PC-9 (cell line): ENCODE measurements around the gene BCL2L15. TPM values are rescaled to one million over a fixed set of nuclear protein-coding genes. Genes with fewer than 3 reads are reported as not detected.

ENCODE experiments used
- BruUV-seq: library from RNA; stranded (reverse); fragments of 400-500 nt; replicated peaks from 2 replicates; lab custom pipeline; 2021; lab: Mats Ljungman, UMichigan
- CTCF ChIA-PET: fragments of 300-600 bp; sonication (Branson Sonifier 250); formaldehyde crosslinking; loops from one replicate; lab custom pipeline; 2022; ENCODE audit warnings: antibody characterized with exemption; lab: Charles Lee
- POLR2A ChIA-PET: fragments of 300-600 bp; sonication (Branson Sonifier 250); formaldehyde crosslinking; loops from one replicate; lab custom pipeline; 2022; ENCODE audit warnings: antibody characterized with exemption; ENCODE audit not compliant: unreplicated experiment; lab: Charles Lee
- DNase-seq, 2 experiments: peaks; one replicate each; pipeline versions ENCODE4 v3.0.0 to v3.0.0-alpha.2; 2015 to 2022; ENCODE audit warnings: mixed read lengths in 1 of 2
- H2AFZ ChIP-seq: fragments of 200-600 bp; sonication (generic); 2 replicates; pipeline ENCODE4 v1.8.1; 2017; ENCODE audit warnings: antibody characterized with exemption
- H3F3A ChIP-seq: fragments of 200-600 bp; sonication (generic); 2 replicates; pipeline ENCODE4 v1.8.1; 2017; ENCODE audit warnings: antibody characterized with exemption, mild to moderate bottlenecking, low read depth; ENCODE audit not compliant: insufficient read depth
- H3K27ac ChIP-seq: fragments of 200-600 bp; sonication (generic); 2 replicates; pipeline ENCODE4 v1.6.1; 2016; ENCODE audit warnings: mixed run types
- H3K27me3 ChIP-seq: fragments of 200-600 bp; sonication (generic); 2 replicates; pipeline ENCODE4 v1.6.1; 2016; ENCODE audit warnings: low read depth, mixed run types; ENCODE audit not compliant: insufficient read depth
- H3K36me3 ChIP-seq: fragments of 200-600 bp; sonication (generic); 2 replicates; pipeline ENCODE4 v1.6.1; 2016; ENCODE audit warnings: low read depth, mixed run types
- H3K4me1 ChIP-seq: fragments of 200-600 bp; sonication (generic); replicated peaks from 2 replicates; pipeline ENCODE4 v1.6.1; 2016; ENCODE audit warnings: mixed run types; ENCODE audit not compliant: insufficient read depth
- H3K4me2 ChIP-seq: fragments of 200-600 bp; sonication (generic); 2 replicates; pipeline ENCODE4 v1.6.1; 2017; ENCODE audit warnings: mixed run types
- H3K4me3 ChIP-seq: fragments of 200-600 bp; sonication (generic); 2 replicates; pipeline ENCODE4 v1.6.1; 2016; ENCODE audit warnings: mixed run types
- H3K79me2 ChIP-seq: fragments of 200-600 bp; sonication (generic); 2 replicates; pipeline ENCODE4 v1.6.1; 2017; ENCODE audit warnings: low read depth, mixed run types
- H3K9me2 ChIP-seq: fragments of 200-600 bp; sonication (generic); 2 replicates; pipeline ENCODE4 v1.8.1; 2017; ENCODE audit warnings: mild to moderate bottlenecking; ENCODE audit not compliant: insufficient read depth
- H3K9me3 ChIP-seq: fragments of 200-600 bp; sonication (generic); 2 replicates; pipeline ENCODE4 v1.8.1; 2016; ENCODE audit warnings: low read depth; ENCODE audit not compliant: insufficient read depth
- H4K20me1 ChIP-seq: fragments of 200-600 bp; sonication (generic); 2 replicates; pipeline ENCODE4 v1.8.1; 2017; ENCODE audit not compliant: insufficient read depth
- CTCF ChIP-seq: fragments of 200-600 bp; sonication (generic); conservative IDR thresholded peaks from 2 replicates; pipeline ENCODE4 v1.6.1; 2017; ENCODE audit warnings: mixed run types, antibody characterized with exemption, mild to moderate bottlenecking, moderate library complexity
- EZH2 ChIP-seq: fragments of 200-600 bp; sonication (generic); IDR thresholded peaks from 2 replicates; pipeline ENCODE4 v1.8.0; 2017; ENCODE audit warnings: antibody characterized with exemption, low read depth
- intact Hi-C: fragments of 100-400 bp; cut with micrococcal nuclease; formaldehyde crosslinking; loops from one replicate; pipeline ENCODE4 v1.10.0; 2022; ENCODE audit not compliant: unreplicated experiment
- total RNA-seq: library from RNA; stranded (reverse); gene quantifications from 2 replicates; pipeline ENCODE4 v1.2.3, GENCODE V29; 2021

The BCL2L15 gene
- total RNA-seq, 1 experiment from 2014 or later, result 0.15 TPM

GRCh38 chr1:113904674-113905434, 17.5 kb upstream of the BCL2L15 start, which contains the start of the genes AP4B1 and DCLRE1B:
Gene AP4B1 (minus strand): TSS chr1:113904799. CDS start chr1:113904717, 82 bp downstream.
Gene DCLRE1B (plus strand): TSS chr1:113905326. CDS start chr1:113905587, 261 bp downstream.
- Histone ChIP-seq H3K9me2 (no peaks in the 10 kb centered on the region), H4K20me1 (no peaks in the 10 kb centered on the region), H3K27ac (peak within 1 kb of the TSS; percentile 65), H3K9me3 (no peaks in the 10 kb centered on the region), H3K4me2 (peak within 1 kb of the TSS; percentile 94), H3K79me2 (peaks cover 35% of the 10 kb centered on the region), H3F3A (peaks cover 10% of the 10 kb centered on the region), H3K36me3 (0 out of 2 replicates have a peak, but pooled peaks cover 7% of the 10 kb centered on the region), H2AFZ (peak within 1 kb of the TSS; percentile 100), H3K4me3 (peak within 1 kb of the TSS; percentile 85), H3K27me3 (no peaks in the 10 kb centered on the region), H3K4me1 (peaks cover 10% of the 10 kb centered on the region)
- intact Hi-C loops, result loop anchor here (1.0 kb wide), 4 partner anchors 24 to 146 kb away; partner anchors contain the start of genes HIPK1, PHTF1 and RSBN1
- TF ChIP-seq CTCF (peak; percentile 69), EZH2 (no peak)
- peak; percentile 98 to 100 for DNase-seq
- ChIA-PET POLR2A (interaction anchor here (1.0 kb wide), 2 partner anchors 24 to 26 kb away, joined by 3 to 6 read pairs; partner anchors contain the start of gene HIPK1), CTCF (interaction anchor here (0.6 to 1.5 kb wide), 4 partner anchors 24 to 146 kb away, joined by 3 to 14 read pairs (median 4); partner anchors contain the start of genes HIPK1 and OLFML3)
- no TSS peak for BruUV-seq

GRCh38 chr1:113904293-113904673, 16.9 kb upstream of the BCL2L15 start:
- CTCF ChIA-PET, result interaction anchor here (0.6 to 1.4 kb wide), 4 partner anchors 30 to 146 kb away, joined by 3 to 14 read pairs (median 3); partner anchors contain the start of gene OLFML3
- peaks cover 10% of the 10 kb centered on the region for H3F3A ChIP-seq
- no peaks in the 10 kb centered on the region for H3K27me3 ChIP-seq
- H3K9me2 ChIP-seq, result no peaks in the 10 kb centered on the region
- peaks cover 35% of the 10 kb centered on the region for H3K79me2 ChIP-seq
- peaks cover 10% of the 10 kb centered on the region for H3K4me1 ChIP-seq
- no peaks in the 10 kb centered on the region for H3K9me3 ChIP-seq
- peak overlapping the region; percentile 65 for H3K27ac ChIP-seq
- intact Hi-C loops, result no loop called here
- TF ChIP-seq EZH2, result no peak
- no peak for TF ChIP-seq CTCF
- H3K4me3 ChIP-seq, result peak overlapping the region; percentile 85
- 0 out of 2 replicates have a peak, but pooled peaks cover 7% of the 10 kb centered on the region for H3K36me3 ChIP-seq
- POLR2A ChIA-PET, result interaction anchor here (1.0 kb wide), 1 partner anchor 27 kb away, joined by 3 read pairs; no protein-coding TSS in a partner anchor
- TSS peak; percentile 52 for BruUV-seq
- H4K20me1 ChIP-seq, result no peaks in the 10 kb centered on the region
- peak overlapping the region; percentile 84 for H3K4me2 ChIP-seq
- no peak for DNase-seq
- peak overlapping the region; percentile 95 for H2AFZ ChIP-seq

GRCh38 chr1:113903501-113904292, 16.3 kb upstream of the BCL2L15 start:
- Histone ChIP-seq H3K4me3 (peak overlapping the region; percentile 85), H3K4me2 (peak overlapping the region; percentile 84), H3K9me3 (no peaks in the 10 kb centered on the region), H4K20me1 (no peaks in the 10 kb centered on the region), H3K27me3 (no peaks in the 10 kb centered on the region), H3F3A (peaks cover 10% of the 10 kb centered on the region), H3K9me2 (no peaks in the 10 kb centered on the region), H3K4me1 (peaks cover 10% of the 10 kb centered on the region), H2AFZ (peak overlapping the region; percentile 95), H3K79me2 (peaks cover 35% of the 10 kb centered on the region), H3K27ac (peak overlapping the region; percentile 65), H3K36me3 (0 out of 2 replicates have a peak, but pooled peaks cover 7% of the 10 kb centered on the region)
- TF ChIP-seq CTCF, result no peak
- TF ChIP-seq EZH2, result no peak
- BruUV-seq, result no TSS peak
- POLR2A ChIA-PET, result interaction anchor here (1.0 kb wide), 1 partner anchor 27 kb away, joined by 3 read pairs; no protein-coding TSS in a partner anchor
- no peak for DNase-seq
- CTCF ChIA-PET, result interaction anchor here (0.6 to 1.4 kb wide), 3 partner anchors 75 to 145 kb away, joined by 3 to 14 read pairs (median 3); partner anchors contain the start of gene OLFML3
- intact Hi-C loops, result no loop called here
